Thoracic aorta (tissue), 2 donors: ENCODE measurements around the gene CORO7. TPM values are rescaled to one million over a fixed set of nuclear protein-coding genes. Genes with fewer than 3 reads are reported as not detected.
A peak's percentile ranks its signal among the peaks of the same experiment; 100 is the strongest.

Experiments
- ATAC-seq: fragments of 150-250 bp; one replicate; pipeline ENCODE4 v1.8.0; 2017; ENCODE audit warnings: low read depth; ENCODE audit not compliant: insufficient number of reproducible peaks, low FRiP score
- DNase-seq: peaks from one replicate; pipeline ENCODE4 v3.0.0-alpha.2; 2020; ENCODE audit warnings: low spot score
- H3K27ac ChIP-seq, 2 donors: fragments of 200-600 bp; sonication (generic); 1 replicate in 1 of 2; 2 replicates in 1 of 2; pipeline ENCODE4 v1.5.1; 2016; ENCODE audit warnings: mild to moderate bottlenecking in 2 of 2, moderate library complexity in 2 of 2
- H3K27me3 ChIP-seq: fragments of 200-600 bp; sonication (generic); replicated peaks from 2 replicates; pipeline ENCODE4 v1.6.0; 2016; ENCODE audit warnings: mild to moderate bottlenecking; ENCODE audit not compliant: insufficient read depth
- H3K36me3 ChIP-seq: fragments of 200-600 bp; sonication (generic); one replicate; pipeline ENCODE4 v1.5.1; 2016
- H3K4me1 ChIP-seq, 2 donors: fragments of 200-600 bp; sonication (generic); 1 replicate in 1 of 2; 2 replicates in 1 of 2; pipeline versions ENCODE4 v1.5.1 to v1.6.0; 2016; ENCODE audit warnings: low read depth in 2 of 2, mild to moderate bottlenecking in 1 of 2; ENCODE audit not compliant: control insufficient read depth in 1 of 2
- H3K4me3 ChIP-seq: fragments of 200-600 bp; sonication (generic); 2 replicates; pipeline ENCODE4 v1.5.1; 2016; ENCODE audit warnings: mild to moderate bottlenecking
- H3K9me3 ChIP-seq: fragments of 200-600 bp; sonication (generic); 2 replicates; pipeline ENCODE4 v1.5.1; 2016
- CTCF ChIP-seq: fragments of 200-600 bp; sonication (generic); IDR thresholded peaks from one replicate; pipeline ENCODE4 v1.5.1; 2019; ENCODE audit warnings: antibody characterized with exemption
- total RNA-seq, 2 donors: library from RNA; depleted of rRNA; stranded (reverse); fragments of >200 nt; gene quantifications; one replicate each; pipeline versions ENCODE4 v1.1.0 to v1.2.3, GENCODE V29; 2016

Gene CORO7
- total RNA-seq, 2 donors from 2014 or later = 71.1 to 79.1 TPM

GRCh38 chr16:4354512-4355409 is 61.6 kb downstream of the CORO7 start:
- H3K27ac ChIP-seq = no peak overlapping the region
- no peak for ATAC-seq
- no peak for DNase-seq

GRCh38 chr16:4353675-4354074 is 62.7 kb downstream of the CORO7 start:
- no peak for ATAC-seq

More at GRCh38 chr16:4354512-4355409, 61.6 kb downstream of the CORO7 start:
- no peak for TF ChIP-seq CTCF
- peaks cover 4% of the 10 kb centered on the region for H3K36me3 ChIP-seq
- H3K9me3 ChIP-seq = no peaks in the 10 kb centered on the region
- H3K4me1 ChIP-seq = peaks cover 6 to 12% of the 10 kb centered on the region in 2 donors
- H3K4me3 ChIP-seq = no peak overlapping the region
- no peaks in the 10 kb centered on the region for H3K27me3 ChIP-seq

DNA sequence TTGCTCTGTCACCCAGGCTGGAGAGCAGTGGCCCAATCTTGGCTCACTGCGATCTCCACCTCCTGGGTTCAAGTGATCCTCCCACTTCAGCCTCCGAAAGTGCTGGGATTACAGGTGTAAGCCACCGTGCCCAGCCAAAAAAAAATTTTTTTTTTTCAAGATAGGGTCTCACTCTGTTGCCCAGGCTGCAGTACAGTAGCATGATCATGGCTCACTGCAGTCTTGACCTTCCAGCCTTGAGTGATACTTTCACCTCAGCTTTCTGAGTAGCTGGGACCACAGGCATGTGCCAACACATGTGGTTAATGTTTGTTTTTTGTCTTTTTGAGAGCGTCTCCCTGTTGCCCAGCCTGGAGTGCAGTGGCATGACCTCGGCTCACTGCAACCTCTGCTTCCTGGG is 63.6 kb downstream of the CORO7 start:
- no peak for DNase-seq

More at GRCh38 chr16:4353675-4354074, 62.7 kb downstream of the CORO7 start:
- Histone ChIP-seq H3K36me3 (peaks cover 4% of the 10 kb centered on the region), H3K4me3 (no peak overlapping the region), H3K27ac (no peak overlapping the region), H3K9me3 (no peaks in the 10 kb centered on the region), H3K27me3 (no peaks in the 10 kb centered on the region), H3K4me1 (peaks cover 6 to 16% of the 10 kb centered on the region in 2 donors)
- no peak for TF ChIP-seq CTCF
- no peak for DNase-seq

DNA sequence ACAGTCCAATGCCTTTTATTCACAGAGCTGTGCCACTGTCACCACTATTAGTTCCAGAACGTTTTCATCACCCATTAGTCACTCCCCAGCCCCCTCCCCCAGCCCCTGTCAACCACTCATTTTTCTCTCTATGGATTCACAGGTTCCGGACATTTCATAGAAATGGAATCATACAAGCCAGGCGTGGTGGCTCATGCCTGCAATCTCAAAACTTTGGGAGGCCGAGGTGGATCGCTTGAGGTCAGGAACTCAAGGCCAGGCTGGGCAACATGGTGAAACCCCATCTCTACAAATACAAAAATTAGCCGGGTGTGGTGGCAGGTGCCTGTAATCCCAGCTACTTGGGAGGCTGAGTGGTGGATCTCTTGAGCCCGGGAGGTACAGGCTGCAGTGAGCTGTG is 64.5 kb downstream of the CORO7 start:
- ATAC-seq (no peak), DNase-seq (no peak)
- H3K9me3 ChIP-seq = no peaks in the 10 kb centered on the region
- TF ChIP-seq CTCF = no peak
- H3K4me3 ChIP-seq = no peak overlapping the region
- no peak overlapping the region for H3K27ac ChIP-seq
- no peaks in the 10 kb centered on the region for H3K36me3 ChIP-seq
- peaks cover 6 to 30% of the 10 kb centered on the region in 2 donors for H3K4me1 ChIP-seq
- no peaks in the 10 kb centered on the region for H3K27me3 ChIP-seq

More for the DNA sequence above, 63.6 kb downstream of the CORO7 start:
- H3K9me3 ChIP-seq = no peaks in the 10 kb centered on the region
- no peak overlapping the region for H3K4me3 ChIP-seq
- H3K27me3 ChIP-seq = no peaks in the 10 kb centered on the region
- TF ChIP-seq CTCF = no peak
- no peak for ATAC-seq
- H3K27ac ChIP-seq = no peak overlapping the region
- H3K36me3 ChIP-seq = no peaks in the 10 kb centered on the region
- H3K4me1 ChIP-seq = peaks cover 6 to 24% of the 10 kb centered on the region in 2 donors

GRCh38 chr16:4350787-4351659 is 65.4 kb downstream of the CORO7 start, which contains the start of gene PAM16:
TSS of gene PAM16 (minus strand) at chr16:4351321. CDS start at chr16:4351234, 87 bp downstream.
- no peaks in the 10 kb centered on the region for H3K9me3 ChIP-seq
- no peaks in the 10 kb centered on the region for H3K36me3 ChIP-seq
- DNase-seq = peak; percentile 92
- peak within 1 kb of the TSS; percentile 86 for H3K4me3 ChIP-seq
- no peaks in the 10 kb centered on the region for H3K27me3 ChIP-seq
- H3K4me1 ChIP-seq = peaks cover 6 to 30% of the 10 kb centered on the region in 2 donors
- no peak for TF ChIP-seq CTCF
- peak within 1 kb of the TSS; percentile 64 to 78 for H3K27ac ChIP-seq
- peak; percentile 86 for ATAC-seq
